HG03520 (cell line): ENCODE data around the gene OVAAL.

Experiments
- ATAC-seq: cut with Tn5 transposase; IDR thresholded peaks from one replicate; pipeline ENCODE4 v1.9.1; 2021; ENCODE audit warnings: mild to moderate bottlenecking, moderate library complexity; ENCODE audit not compliant: unreplicated experiment

Gene OVAAL

GRCh38 chr1:180558664-180559063 is at the start of gene OVAAL:
TSS of gene OVAAL (plus strand) at chr1:180558964.
- no peak for ATAC-seq

GRCh38 chr1:180510882-180511281 is 47.9 kb upstream of the OVAAL start:
- ATAC-seq: no peak

- no peak for ATAC-seq
Measured at GRCh38 chr1:180513531-180513930, 45.2 kb upstream of the OVAAL start.

GRCh38 chr1:180515364-180515763 is 43.4 kb upstream of the OVAAL start:
- ATAC-seq: no peak

- ATAC-seq: peak; percentile 79
Measured at GRCh38 chr1:180515857-180516388, 42.8 kb upstream of the OVAAL start.

- ATAC-seq: no peak
Measured at GRCh38 chr1:180519846-180520245, 38.9 kb upstream of the OVAAL start.

- ATAC-seq: no peak
Measured at GRCh38 chr1:180521474-180522212, 37.1 kb upstream of the OVAAL start.

- ATAC-seq: no peak
Measured at GRCh38 chr1:180522213-180522515, 36.6 kb upstream of the OVAAL start.

- ATAC-seq: no peak
Measured at GRCh38 chr1:180524160-180524914, 34.4 kb upstream of the OVAAL start.

- no peak for ATAC-seq
Measured at GRCh38 chr1:180524915-180525714, 33.6 kb upstream of the OVAAL start.

GRCh38 chr1:180525715-180526039 is 33.1 kb upstream of the OVAAL start:
- no peak for ATAC-seq

GRCh38 chr1:180527101-180527669 is 31.6 kb upstream of the OVAAL start:
- ATAC-seq: no peak

GRCh38 chr1:180528868-180529470 is 29.8 kb upstream of the OVAAL start:
- ATAC-seq: no peak

GRCh38 chr1:180530501-180530900 is 28.3 kb upstream of the OVAAL start:
- ATAC-seq: no peak

GRCh38 chr1:180532854-180533253 is 25.9 kb upstream of the OVAAL start:
- ATAC-seq: no peak

GRCh38 chr1:180533266-180533987 is 25.3 kb upstream of the OVAAL start:
- peak; percentile 64 for ATAC-seq

GRCh38 chr1:180534214-180534613 is 24.6 kb upstream of the OVAAL start:
- ATAC-seq: no peak

GRCh38 chr1:180535418-180535999 is 23.3 kb upstream of the OVAAL start:
- ATAC-seq: no peak

GRCh38 chr1:180536821-180537372 is 21.9 kb upstream of the OVAAL start:
- ATAC-seq: no peak

GRCh38 chr1:180539136-180539535 is 19.6 kb upstream of the OVAAL start:
- ATAC-seq: no peak
